Naive B cell (primary cell): ENCODE measurements around the gene SMIM24. TPM values are rescaled to one million over a fixed set of nuclear protein-coding genes. Genes with fewer than 3 reads are reported as not detected.

Experiments
- ATAC-seq, 2 donors: fragments of 150-1000 bp; cut with Tn5 transposase; 2 replicates each; pipeline ENCODE4 v1.10.0; 2021; ENCODE audit warnings: low read depth in 2 of 2, mild to moderate bottlenecking in 2 of 2, moderate library complexity in 2 of 2
- DNase-seq: peaks from one replicate; pipeline ENCODE4 v3.0.0; 2022
- H3K27ac Mint-ChIP-seq, 6 donors: one replicate each; pipeline ENCODE4 v1.8.0; 2020 to 2022; ENCODE audit warnings: mild to moderate bottlenecking in 6 of 6, mixed read lengths in 6 of 6, moderate library complexity in 5 of 6, inconsistent platforms in 2 of 6
- H3K27me3 Mint-ChIP-seq, 3 donors: one replicate each; pipeline ENCODE4 v1.8.0; 2021 to 2022; ENCODE audit warnings: mixed read lengths in 3 of 3, mild to moderate bottlenecking in 1 of 3
- H3K36me3 Mint-ChIP-seq, 2 donors: one replicate each; pipeline ENCODE4 v1.8.0; 2020 to 2022; ENCODE audit warnings: mixed read lengths in 2 of 2, inconsistent platforms in 1 of 2, mild to moderate bottlenecking in 1 of 2
- H3K4me1 Mint-ChIP-seq, 3 donors: one replicate each; pipeline ENCODE4 v1.8.0; 2020 to 2022; ENCODE audit warnings: mixed read lengths in 3 of 3, inconsistent platforms in 1 of 3, mild to moderate bottlenecking in 1 of 3, moderate library complexity in 1 of 3
- H3K4me3 Mint-ChIP-seq, 8 donors: one replicate each; pipeline ENCODE4 v1.8.0; 2020 to 2022; ENCODE audit warnings: mild to moderate bottlenecking in 8 of 8, mixed read lengths in 8 of 8, moderate library complexity in 8 of 8, inconsistent platforms in 2 of 8
- H3K9me3 Mint-ChIP-seq, 7 donors: one replicate each; pipeline ENCODE4 v1.8.0; 2020 to 2022; ENCODE audit warnings: mixed read lengths in 7 of 7, mild to moderate bottlenecking in 5 of 7, inconsistent platforms in 2 of 7, moderate library complexity in 1 of 7
- polyA plus RNA-seq, 6 donors: library from polyadenylated mRNA; unstranded; fragments of 300-500 nt; fragmentation: Illumina TruSeq; gene quantifications; one replicate each; pipeline ENCODE4 v1.2.3, GENCODE V29; 2021; ENCODE audit warnings: low read depth in 6 of 6

The SMIM24 gene
- polyA plus RNA-seq, 6 donors from 2014 or later = 0.50 to 1.2 (median 0.72) TPM; not detected in 2

DNA sequence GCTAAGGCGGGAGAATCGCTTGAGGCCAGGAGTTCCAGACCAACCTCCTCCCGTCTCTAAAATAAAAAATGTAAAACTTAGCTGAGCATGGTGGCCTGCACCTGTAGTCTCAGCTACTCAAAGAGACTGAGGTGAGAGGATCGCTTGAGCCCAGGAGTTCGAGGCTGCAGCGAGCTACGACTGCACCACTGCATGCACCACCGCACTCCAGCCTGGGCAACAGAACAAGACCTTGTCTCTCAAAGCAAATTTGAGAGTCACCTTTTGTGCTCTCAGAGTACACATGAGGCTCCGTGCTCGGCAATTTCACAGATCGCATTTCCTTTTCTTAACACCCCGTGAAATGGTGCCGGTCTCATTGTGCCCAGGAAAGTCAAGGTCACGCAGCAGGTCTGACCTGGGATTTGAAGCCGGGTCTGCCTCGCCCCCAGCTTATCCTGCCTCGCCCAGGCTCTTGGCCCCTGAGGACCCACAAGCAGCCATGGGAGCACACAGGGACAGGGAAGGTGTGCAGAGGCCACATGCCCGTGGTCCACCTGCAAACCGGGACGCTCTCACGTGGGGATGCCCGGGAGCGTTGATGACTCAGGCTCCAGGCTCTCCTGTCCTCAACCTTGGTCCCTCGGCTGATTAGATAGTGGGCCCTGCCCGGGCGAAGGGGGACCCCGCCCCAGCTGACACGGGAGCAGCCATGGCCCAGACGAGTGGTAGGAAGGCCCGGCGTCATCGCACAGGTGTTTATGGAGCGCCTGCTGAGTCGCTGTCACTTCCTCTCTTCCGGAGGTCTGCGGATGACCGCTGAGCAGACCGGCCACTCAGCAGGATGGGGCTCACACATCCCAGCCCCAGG lies 1.1 kb upstream of the SMIM24 start:
- ATAC-seq (no peak), DNase-seq (no peak)
- Mint-ChIP-seq H3K4me3 (peak overlapping the region in 1 of 8 donors; percentile 60), H3K36me3 (peaks cover 0 to 9% of the 10 kb centered on the region in 2 donors), H3K27me3 (peaks cover 0 to 18% (median 14%) of the 10 kb centered on the region in 3 donors), H3K27ac (no peak overlapping the region), H3K4me1 (peaks cover 24 to 30% (median 26%) of the 10 kb centered on the region in 3 donors), H3K9me3 (peaks cover 0 to 5% (median 0%) of the 10 kb centered on the region in 7 donors)

DNA sequence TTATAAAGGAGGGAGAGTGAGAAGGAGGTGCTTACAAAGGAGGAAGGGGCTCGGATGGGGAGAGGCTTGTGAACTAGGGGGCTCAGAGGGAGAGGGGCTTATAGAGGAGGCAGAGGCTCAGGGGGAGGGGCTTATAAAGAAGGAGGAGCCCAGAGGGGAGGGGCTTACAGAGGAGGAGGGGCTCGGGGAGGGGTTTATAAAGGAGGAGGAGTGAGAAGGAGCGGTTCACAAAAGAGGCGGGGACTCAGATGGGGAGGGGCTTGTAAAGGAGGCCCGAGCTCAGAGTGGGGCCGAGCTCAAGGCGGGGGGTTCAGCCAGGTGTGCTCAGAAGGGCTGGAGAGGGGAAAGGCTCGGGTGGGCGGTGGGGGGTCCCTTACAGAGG lies 500 bp downstream of the SMIM24 start:
- H3K4me3 Mint-ChIP-seq = peak overlapping the region in 4 of 8 donors; percentile 2 to 70 (median 48)
- DNase-seq (no peak), ATAC-seq (peak; percentile 9 to 38)
- peaks cover 0 to 5% (median 0%) of the 10 kb centered on the region in 7 donors for H3K9me3 Mint-ChIP-seq
- H3K4me1 Mint-ChIP-seq = peaks cover 24 to 26% (median 24%) of the 10 kb centered on the region in 3 donors
- H3K27me3 Mint-ChIP-seq = peaks cover 0 to 13% (median 10%) of the 10 kb centered on the region in 3 donors
- peaks cover 0 to 9% of the 10 kb centered on the region in 2 donors for H3K36me3 Mint-ChIP-seq
- H3K27ac Mint-ChIP-seq = peak overlapping the region in 2 of 6 donors; percentile 54 to 63

DNA sequence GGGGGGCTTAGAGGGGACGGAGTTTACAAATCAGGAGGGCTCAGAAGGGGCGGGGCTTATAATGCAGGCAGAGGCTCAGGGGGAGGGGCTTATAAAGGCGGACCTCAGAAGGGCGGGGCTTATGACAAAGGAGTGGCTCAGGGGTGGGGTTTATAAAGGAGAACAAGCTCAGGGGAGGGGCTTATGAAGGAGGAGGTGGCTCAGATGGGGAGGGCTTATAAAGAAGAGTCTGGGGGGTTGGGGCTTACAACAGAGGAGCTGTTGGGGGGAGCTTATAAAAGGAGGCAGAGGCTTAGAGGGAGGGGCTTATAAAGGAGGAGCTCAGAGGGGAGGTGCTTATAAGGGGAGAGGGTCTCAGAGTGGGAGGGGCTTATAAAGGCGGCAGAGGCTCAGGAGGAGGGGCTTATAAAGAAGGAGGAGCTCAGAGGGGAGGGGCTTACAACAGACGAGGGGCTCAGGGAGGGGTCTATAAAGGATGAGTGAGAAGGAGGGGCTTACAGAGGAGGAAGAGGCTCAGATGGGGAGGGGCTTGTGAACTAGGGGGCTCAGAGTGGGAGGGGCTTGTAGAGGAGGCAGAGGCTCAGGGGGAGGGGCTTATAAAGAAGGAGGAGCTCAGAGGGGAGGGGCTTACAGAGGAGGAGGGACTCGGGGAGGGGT lies 1.0 kb downstream of the SMIM24 start:
- Mint-ChIP-seq H3K9me3 (peaks cover 0 to 5% (median 0%) of the 10 kb centered on the region in 7 donors), H3K27ac (peak overlapping the region in 2 of 6 donors; percentile 36 to 90), H3K36me3 (peaks cover 0 to 9% of the 10 kb centered on the region in 2 donors), H3K4me1 (peaks cover 22 to 24% (median 22%) of the 10 kb centered on the region in 3 donors), H3K27me3 (peaks cover 0 to 10% (median 9%) of the 10 kb centered on the region in 3 donors), H3K4me3 (peak overlapping the region; percentile 7 to 87 (median 75))
- ATAC-seq = peak; percentile 88 to 89
- DNase-seq = peak; percentile 68

DNA sequence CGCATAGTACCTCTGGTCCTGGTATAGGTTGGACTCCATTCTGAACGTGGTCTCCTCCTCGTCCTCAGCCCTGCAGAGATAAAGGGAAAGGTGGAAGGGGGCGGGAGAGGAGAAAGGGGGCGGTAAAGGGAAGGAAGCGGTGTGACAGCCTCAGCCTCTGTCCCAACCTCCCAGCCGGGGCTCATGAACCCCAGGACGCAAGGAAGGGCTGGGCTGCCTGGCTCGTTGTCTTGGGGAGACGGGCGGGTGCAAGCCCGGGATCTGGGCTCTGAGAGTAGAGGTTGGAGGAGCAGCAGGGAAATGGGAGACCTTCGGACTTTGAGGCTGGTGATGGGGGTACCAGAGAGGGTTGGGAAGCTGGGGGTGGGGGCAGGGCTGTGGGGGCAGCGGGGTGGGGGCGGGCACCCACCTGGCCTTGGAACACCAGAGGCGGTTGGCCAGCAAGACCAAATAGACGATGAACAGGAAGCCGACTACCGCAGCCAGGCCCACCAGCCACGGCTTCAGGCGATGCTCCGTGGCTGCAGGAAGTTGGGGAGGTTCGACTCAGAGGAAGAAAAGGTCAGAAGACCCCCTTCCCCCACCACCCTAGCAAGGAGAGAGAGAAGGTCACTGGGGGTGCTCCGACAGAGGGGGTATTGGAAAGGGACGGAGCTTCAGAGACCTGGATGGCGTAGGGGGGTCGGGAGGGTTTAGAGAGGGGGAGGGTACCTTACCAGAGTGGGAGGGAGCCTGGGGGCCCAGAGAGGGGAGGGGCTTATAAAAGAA lies 1.7 kb downstream of the SMIM24 start:
- peaks cover 22 to 24% (median 22%) of the 10 kb centered on the region in 3 donors for H3K4me1 Mint-ChIP-seq
- H3K27me3 Mint-ChIP-seq = peaks cover 0 to 10% (median 9%) of the 10 kb centered on the region in 3 donors
- peak; percentile 4 to 16 for ATAC-seq
- DNase-seq = peak; percentile 19
- H3K4me3 Mint-ChIP-seq = peak overlapping the region; percentile 7 to 87 (median 82)
- H3K36me3 Mint-ChIP-seq = peaks cover 0 to 9% of the 10 kb centered on the region in 2 donors
- peak overlapping the region in 2 of 6 donors; percentile 44 to 90 for H3K27ac Mint-ChIP-seq
- peaks cover 0 to 5% (median 0%) of the 10 kb centered on the region in 7 donors for H3K9me3 Mint-ChIP-seq

DNA sequence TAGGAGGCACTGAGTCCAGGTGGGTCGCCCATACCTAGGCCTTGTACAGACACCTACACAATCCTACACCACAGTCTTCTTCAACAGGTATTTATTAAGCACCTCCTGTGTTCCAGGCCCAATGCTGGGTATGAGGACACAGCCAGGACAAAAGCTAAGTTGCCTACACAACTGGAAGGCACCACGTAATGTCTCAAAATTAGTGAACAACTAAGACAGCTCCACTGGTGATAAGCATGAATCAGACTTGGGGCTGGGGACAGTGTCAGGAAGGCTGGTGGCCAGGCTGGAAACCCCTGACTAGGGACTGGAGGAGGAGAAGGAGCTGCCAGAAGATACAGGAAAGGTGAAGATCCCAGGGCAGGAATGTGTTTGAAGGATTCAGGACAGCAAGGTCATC lies 2.4 kb downstream of the SMIM24 start:
- Mint-ChIP-seq H3K9me3 (peaks cover 0 to 5% (median 0%) of the 10 kb centered on the region in 7 donors), H3K27me3 (peaks cover 0 to 10% (median 9%) of the 10 kb centered on the region in 3 donors), H3K4me1 (peaks cover 22 to 24% (median 22%) of the 10 kb centered on the region in 3 donors), H3K4me3 (peak overlapping the region in 5 of 8 donors; percentile 59 to 81 (median 70)), H3K36me3 (peaks cover 0 to 9% of the 10 kb centered on the region in 2 donors), H3K27ac (peak overlapping the region in 3 of 6 donors; percentile 22 to 78 (median 44))
- no peak for ATAC-seq
- no peak for DNase-seq

DNA sequence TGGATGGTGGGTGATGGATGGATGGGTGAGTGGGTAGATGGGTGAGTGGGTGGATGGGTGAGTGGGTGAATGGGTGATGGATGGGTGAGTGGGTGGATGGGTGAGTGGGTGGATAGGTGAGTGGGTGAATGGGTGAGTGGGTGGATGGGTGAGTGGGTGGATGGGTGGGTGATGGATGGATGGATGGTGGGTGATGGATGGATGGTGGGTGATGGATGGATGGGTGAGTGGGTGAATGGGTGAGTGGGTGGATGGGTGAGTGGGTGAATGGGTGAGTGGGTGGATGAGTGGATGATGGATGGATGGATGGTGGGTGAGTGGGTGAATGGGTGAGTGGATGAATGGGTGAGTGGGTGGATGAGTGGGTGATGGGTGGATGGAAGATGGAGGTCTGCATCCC lies 2.8 kb downstream of the SMIM24 start:
- no peak overlapping the region for H3K4me3 Mint-ChIP-seq
- peaks cover 0 to 9% of the 10 kb centered on the region in 2 donors for H3K36me3 Mint-ChIP-seq
- H3K9me3 Mint-ChIP-seq = peaks cover 0 to 5% (median 0%) of the 10 kb centered on the region in 7 donors

DNA sequence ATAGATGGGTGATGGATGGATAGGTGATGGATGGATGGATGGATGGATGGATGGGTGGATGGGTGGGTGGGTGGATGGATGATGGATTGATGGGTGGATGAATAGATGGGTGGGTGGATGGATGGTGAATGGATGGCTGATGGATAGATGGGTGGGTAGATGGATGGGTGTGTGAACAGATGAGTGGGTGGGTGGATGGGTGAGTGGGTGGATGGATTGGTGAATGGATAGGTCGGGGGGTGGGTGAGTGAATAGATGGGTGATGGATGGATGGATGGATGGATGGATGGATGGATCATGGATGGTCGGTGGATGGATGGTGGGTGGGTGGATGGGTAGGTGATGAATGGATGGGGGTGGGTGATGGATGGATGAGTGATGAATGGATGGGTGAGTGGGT lies 3.5 kb downstream of the SMIM24 start:
- Mint-ChIP-seq H3K4me1 (peaks cover 22 to 24% (median 22%) of the 10 kb centered on the region in 3 donors), H3K27ac (peak overlapping the region in 1 of 6 donors; percentile 44), H3K9me3 (peaks cover 0 to 5% (median 0%) of the 10 kb centered on the region in 7 donors), H3K4me3 (no peak overlapping the region), H3K36me3 (peaks cover 0 to 9% of the 10 kb centered on the region in 2 donors), H3K27me3 (peaks cover 0 to 10% (median 9%) of the 10 kb centered on the region in 3 donors)
- DNase-seq (no peak), ATAC-seq (no peak)

More for the DNA sequence above, 2.8 kb downstream of the SMIM24 start:
- Mint-ChIP-seq H3K27ac (no peak overlapping the region), H3K4me1 (peaks cover 22 to 24% (median 22%) of the 10 kb centered on the region in 3 donors), H3K27me3 (peaks cover 0 to 10% (median 9%) of the 10 kb centered on the region in 3 donors)
- DNase-seq (no peak), ATAC-seq (no peak)

DNA sequence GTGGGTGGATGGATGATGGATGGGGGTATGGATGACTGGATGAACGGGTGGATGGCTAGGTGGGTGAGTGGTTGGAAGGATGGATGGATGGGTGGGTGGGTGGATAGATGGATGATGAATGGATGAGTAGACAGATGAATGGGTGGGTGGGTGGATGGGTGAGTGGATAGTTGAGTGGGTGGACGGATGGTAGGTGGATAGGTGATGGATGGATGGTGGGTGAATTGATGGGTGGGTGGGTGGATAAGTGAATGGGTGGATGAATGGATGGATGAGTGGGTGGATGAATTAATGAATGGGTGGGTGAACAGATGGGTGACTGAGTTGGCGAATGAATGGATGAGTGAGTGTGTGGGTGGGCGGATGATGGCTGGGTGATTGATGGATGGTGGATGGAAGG lies 4.9 kb downstream of the SMIM24 start:
- Mint-ChIP-seq H3K4me1 (peaks cover 21 to 22% (median 22%) of the 10 kb centered on the region in 3 donors), H3K4me3 (no peak overlapping the region), H3K27me3 (peaks cover 0 to 10% (median 9%) of the 10 kb centered on the region in 3 donors), H3K9me3 (peaks cover 0 to 5% (median 0%) of the 10 kb centered on the region in 7 donors), H3K27ac (no peak overlapping the region), H3K36me3 (peaks cover 0 to 9% of the 10 kb centered on the region in 2 donors)
- no peak for ATAC-seq
- DNase-seq = no peak

DNA sequence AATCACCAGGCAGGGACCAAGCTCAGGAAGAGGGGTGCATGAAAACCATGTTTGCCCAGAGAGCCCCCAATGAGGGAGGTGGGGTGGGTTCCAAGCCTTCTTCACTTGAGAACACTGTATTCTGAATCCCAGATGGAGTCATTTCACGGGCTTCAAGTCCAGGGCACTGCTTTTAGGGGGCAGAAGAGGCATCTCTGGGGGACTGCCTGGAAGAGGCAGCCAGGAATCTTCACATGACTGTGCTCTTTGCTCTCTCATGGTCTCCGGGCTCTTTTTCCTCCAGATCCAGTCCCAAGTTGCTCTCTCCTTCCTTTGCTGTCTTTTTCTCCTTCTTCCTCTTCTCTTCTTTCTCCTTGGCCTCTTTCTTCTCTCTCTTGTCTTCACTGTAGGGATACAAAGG lies 5.7 kb downstream of the SMIM24 start:
- no peak overlapping the region for H3K4me3 Mint-ChIP-seq
- no peak overlapping the region for H3K27ac Mint-ChIP-seq
- peaks cover 0 to 8% of the 10 kb centered on the region in 2 donors for H3K36me3 Mint-ChIP-seq
- DNase-seq (no peak), ATAC-seq (no peak)
- H3K27me3 Mint-ChIP-seq = peaks cover 0 to 9% (median 9%) of the 10 kb centered on the region in 3 donors
- H3K9me3 Mint-ChIP-seq = peaks cover 0 to 5% (median 0%) of the 10 kb centered on the region in 7 donors
- peaks cover 18 to 20% (median 19%) of the 10 kb centered on the region in 3 donors for H3K4me1 Mint-ChIP-seq

DNA sequence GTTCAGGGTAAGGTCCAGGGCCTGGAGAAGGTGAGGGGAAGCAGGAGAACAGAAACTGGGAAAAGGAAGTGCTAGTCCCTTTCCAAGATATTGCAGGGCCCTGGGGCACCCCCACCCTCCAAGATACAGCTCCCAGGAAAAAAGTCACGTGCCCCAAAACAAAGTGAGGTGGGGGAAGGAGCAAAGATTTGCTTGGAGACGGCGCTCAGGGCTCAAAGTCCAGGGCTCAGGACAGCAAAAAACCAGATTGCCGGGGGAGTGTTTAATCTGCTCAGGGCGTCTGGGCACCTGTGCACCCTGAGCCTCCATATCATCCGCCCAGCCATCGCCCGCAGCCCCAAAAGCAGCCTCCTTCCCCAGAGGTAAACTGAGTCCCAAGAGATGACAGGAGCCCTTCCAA lies 6.3 kb downstream of the SMIM24 start:
- Mint-ChIP-seq H3K9me3 (peaks cover 0 to under 1% (median 0%) of the 10 kb centered on the region in 7 donors), H3K4me1 (peaks cover 12 to 13% (median 13%) of the 10 kb centered on the region in 3 donors), H3K27ac (no peak overlapping the region), H3K36me3 (peaks cover 0 to 2% of the 10 kb centered on the region in 2 donors), H3K27me3 (peaks cover 0 to 9% (median 3%) of the 10 kb centered on the region in 3 donors), H3K4me3 (no peak overlapping the region)
- no peak for ATAC-seq
- DNase-seq = no peak

DNA sequence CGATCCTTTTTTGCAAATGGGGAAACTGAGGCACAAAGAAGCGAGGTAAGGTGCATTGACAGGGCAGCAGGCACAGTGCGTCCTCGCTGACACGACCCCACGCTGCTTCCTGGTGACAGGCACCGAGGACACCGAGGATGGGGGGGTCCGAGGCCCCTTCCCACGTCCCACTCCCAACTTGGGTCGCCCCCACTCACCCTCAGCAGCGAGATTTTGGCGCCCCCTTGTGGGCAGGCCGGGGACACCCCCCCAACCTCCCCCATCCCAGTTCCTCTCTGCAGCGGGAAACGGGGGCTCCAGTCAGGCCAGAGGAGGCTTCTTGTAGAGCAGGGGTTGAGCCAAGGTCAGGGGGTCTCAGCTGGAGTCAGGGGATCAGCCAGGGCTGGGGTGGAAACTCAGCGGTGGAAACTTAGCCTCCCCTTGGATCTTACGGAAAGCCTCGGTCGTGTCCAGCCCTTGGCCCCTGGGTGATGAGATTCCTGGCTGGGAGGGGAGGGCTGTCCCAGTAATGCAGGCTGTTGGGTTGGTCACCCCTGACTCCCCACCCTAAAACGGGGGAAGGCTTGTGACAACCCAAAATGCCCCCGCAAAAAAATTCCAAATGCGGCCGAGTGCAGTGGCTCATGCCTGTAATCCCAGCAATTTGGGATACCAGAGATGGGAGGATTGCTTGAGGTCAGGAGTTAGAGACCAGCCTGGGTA lies 8.2 kb downstream of the SMIM24 start:
- H3K4me1 Mint-ChIP-seq = peaks cover 0 to 4% (median 3%) of the 10 kb centered on the region in 3 donors

DNA sequence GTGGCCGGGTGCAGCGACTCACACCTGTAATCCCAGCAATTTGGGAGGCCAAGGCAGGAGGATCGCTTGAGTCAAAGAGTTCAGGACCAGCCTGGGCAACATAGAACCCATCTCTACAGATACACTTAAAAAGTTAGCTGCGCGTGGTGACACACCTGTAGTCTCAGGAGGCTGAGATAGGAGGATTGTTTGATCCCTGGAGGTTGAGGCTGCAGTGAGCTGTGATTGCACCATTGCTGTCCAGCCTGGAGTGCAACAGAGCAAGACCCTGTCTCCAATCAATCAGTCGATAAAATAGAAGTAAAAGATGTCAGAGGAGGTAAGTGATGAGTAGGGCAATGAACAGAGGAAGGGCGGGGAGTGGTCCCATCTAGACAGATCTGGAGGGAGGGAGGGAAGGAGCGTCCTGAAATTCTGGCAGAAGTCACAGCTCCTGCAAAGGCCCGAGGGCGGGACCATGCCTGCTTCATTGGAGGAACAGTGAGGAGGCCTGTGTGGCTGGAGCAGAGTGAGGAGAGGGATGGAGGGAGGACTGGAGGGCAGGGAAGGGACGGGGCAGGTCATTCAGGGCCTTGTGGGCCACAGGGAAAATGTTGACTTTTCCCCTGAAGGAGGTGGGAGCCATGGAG lies 9.7 kb downstream of the SMIM24 start:
- Mint-ChIP-seq H3K4me1 (peaks cover 0 to 8% (median 3%) of the 10 kb centered on the region in 3 donors), H3K27me3 (no peaks in the 10 kb centered on the region), H3K4me3 (no peak overlapping the region), H3K9me3 (peaks cover 0 to 3% (median 0%) of the 10 kb centered on the region in 7 donors), H3K36me3 (no peaks in the 10 kb centered on the region), H3K27ac (no peak overlapping the region)
- ATAC-seq (no peak), DNase-seq (no peak)

More for the DNA sequence above, 8.2 kb downstream of the SMIM24 start:
- Mint-ChIP-seq H3K27me3 (no peaks in the 10 kb centered on the region), H3K36me3 (no peaks in the 10 kb centered on the region), H3K9me3 (peaks cover 0 to 3% (median 0%) of the 10 kb centered on the region in 7 donors), H3K4me3 (no peak overlapping the region), H3K27ac (peak overlapping the region in 1 of 6 donors; percentile 67)
- DNase-seq = no peak
- peak; percentile 43 to 55 for ATAC-seq
